Pancreas (tissue), 10 donors: Measurements from ENCODE around the gene TECPR1. TPM values are rescaled to one million over a fixed set of nuclear protein-coding genes. Genes with fewer than 3 reads are reported as not detected.
A peak's percentile ranks its signal among the peaks of the same experiment; 100 is the strongest.

Experiments used
- ATAC-seq, 4 donors: fragments of 200-7000 bp; cut with Tn5 transposase; one replicate each; pipeline versions ENCODE4 v1.8.0 to v1.9.1; 2020; ENCODE audit warnings: mild to moderate bottlenecking in 4 of 4, moderate library complexity in 4 of 4
- DNase-seq, 6 donors: peaks; one replicate each; pipeline ENCODE4 v3.0.0-alpha.2; 2020
- FAIRE-seq: peaks from 2 replicates; lab custom pipeline; 2012; peaks lifted over from hg19 to GRCh38; lab: Jason Lieb, UNC
- H3K27ac ChIP-seq, 4 donors: fragments of 200-600 bp; sonication (generic); 1 replicate in 3 of 4; 2 replicates in 1 of 4; pipeline versions ENCODE4 v1.5.0 to v1.8.0; 2020
- H3K27me3 ChIP-seq, 4 donors: fragments of 200-600 bp; one replicate each; pipeline ENCODE4 v1.8.0; 2021
- H3K36me3 ChIP-seq, 3 donors: fragments of 200-600 bp; sonication (generic) in 1 of 3; one replicate each; pipeline versions ENCODE4 v1.5.0 to v1.8.0; 2020 to 2021
- H3K4me1 ChIP-seq, 3 donors: fragments of 200-600 bp; one replicate each; pipeline ENCODE4 v1.8.0; 2021
- H3K4me3 ChIP-seq, 4 donors: fragments of 200-600 bp; sonication (generic) in 2 of 4; one replicate each; pipeline versions ENCODE4 v1.5.0 to v1.8.0; 2020 to 2021
- H3K9me3 ChIP-seq, 4 donors: fragments of 200-600 bp; one replicate each; pipeline ENCODE4 v1.8.0; 2021
- CTCF ChIP-seq, 4 donors: fragments of 200-600 bp; sonication (generic) in 3 of 4; IDR thresholded peaks; one replicate each; pipeline versions ENCODE4 v1.5.0 to v1.8.0; 2021; ENCODE audit warnings: antibody characterized with exemption in 4 of 4
- WGBS, 2 donors: extraction: QIAGEN DNeasy Blood & Tissue Kit; methylation state at CpG; one replicate each; pipeline ENCODE4 v1.1.7; 2013; 5-methylcytosine and 5-hydroxymethylcytosine counted together
- intact Hi-C, 3 donors: fragments of 100-400 bp; cut with DNase I; formaldehyde crosslinking; loops; one replicate each; pipeline versions ENCODE4 v1.11.1 to v1.14.2; 2022
- polyA plus RNA-seq, 2 donors: library from polyadenylated mRNA; stranded (reverse); fragments of 200-250 nt; gene quantifications; one replicate each; pipeline ENCODE4 v1.2.3, GENCODE V29; 2013
- total RNA-seq, 6 donors: library from RNA; stranded (reverse); fragmentation: NEBNext Ultra II Directional in 4 of 6; extraction: Animal tissue kit (Norgen Biotek cat#: 25700) in 4 of 6; gene quantifications; one replicate each; pipeline versions ENCODE4 v1.2.1 to v1.2.4, GENCODE V29; 2021 to 2023
- donor health status: healthy with polysubstance abuse.
- donor health status: DM: no; HTN: no; CAD: no; lungs with moderate emphysema.
- donor health status: DM: no; HTN: no; CAD: no.
- donor health status: control.
- donor health status: control.
- donor health status: Bipolar disorder and iron deficiency.
- donor health status: DM: yes; HTN: yes; CAD: no.
- donor health status: DM: no; HTN: no; CAD: no.
- donor health status: DM: no; HTN: no; CAD: no.
- donor health status: DM: yes; HTN: yes; CAD: no.

The TECPR1 gene
- total and polyA plus RNA-seq, 8 donors = 12.5 to 36.3 (median 20.0) TPM

- Histone ChIP-seq H3K27me3 (no peaks in the 10 kb centered on the region), H3K4me1 (peaks cover 6 to 18% (median 12%) of the 10 kb centered on the region in 3 donors), H3K27ac (no peak overlapping the region), H3K4me3 (no peak overlapping the region), H3K36me3 (no peaks in the 10 kb centered on the region), H3K9me3 (no peaks in the 10 kb centered on the region)
- no peak for ATAC-seq
- no peak for FAIRE-seq
- TF ChIP-seq CTCF (IDR thresholded peaks at IDR 0.05) = no peak
- WGBS, 2 donors = 96% methylated on average over 30 of the region's 30 CpGs
- DNase-seq = peak in 2 of 6 donors; percentile 43 to 80
- intact Hi-C loops = loop anchor here in 1 of 3 donors (10.0 kb wide), 1 partner anchor 126 kb away; the partner anchor contains the start of gene LMTK2
Observed at GRCh38 chr7:98230746-98231471, 21.1 kb downstream of the TECPR1 start.

- Histone ChIP-seq H3K4me1 (peaks cover 6 to 18% (median 12%) of the 10 kb centered on the region in 3 donors), H3K36me3 (no peaks in the 10 kb centered on the region), H3K9me3 (no peaks in the 10 kb centered on the region), H3K27me3 (no peaks in the 10 kb centered on the region), H3K4me3 (no peak overlapping the region), H3K27ac (peak overlapping the region in 1 of 4 donors; percentile 86)
- FAIRE-seq (no peak), ATAC-seq (no peak), DNase-seq (peak in 2 of 6 donors; percentile 44 to 54)
- intact Hi-C loops = loop anchor here in 1 of 3 donors (10.0 kb wide), 1 partner anchor 125 kb away; the partner anchor contains the start of gene LMTK2
- 90 to 92% methylated on average over 16 to 17 of the region's 17 CpGs for WGBS, 2 donors
- no peak for TF ChIP-seq CTCF (IDR thresholded peaks at IDR 0.05)
Observed at GRCh38 chr7:98229991-98230745, 21.9 kb downstream of the TECPR1 start.

GRCh38 chr7:98229441-98229840 is 22.6 kb downstream of the TECPR1 start:
- intact Hi-C loops = no loop called here
- DNase-seq (peak in 2 of 6 donors; percentile 39 to 80), FAIRE-seq (no peak), ATAC-seq (peak; percentile 4 to 31 (median 10))
- TF ChIP-seq CTCF (IDR thresholded peaks at IDR 0.05) = no peak
- Histone ChIP-seq H3K4me1 (peaks cover 6 to 18% (median 12%) of the 10 kb centered on the region in 3 donors), H3K4me3 (no peak overlapping the region), H3K27ac (peak overlapping the region; percentile 3 to 86 (median 41)), H3K9me3 (no peaks in the 10 kb centered on the region), H3K27me3 (no peaks in the 10 kb centered on the region), H3K36me3 (no peaks in the 10 kb centered on the region)
- WGBS, 2 donors = 66 to 72% methylated on average over 11 of the region's 11 CpGs

DNA sequence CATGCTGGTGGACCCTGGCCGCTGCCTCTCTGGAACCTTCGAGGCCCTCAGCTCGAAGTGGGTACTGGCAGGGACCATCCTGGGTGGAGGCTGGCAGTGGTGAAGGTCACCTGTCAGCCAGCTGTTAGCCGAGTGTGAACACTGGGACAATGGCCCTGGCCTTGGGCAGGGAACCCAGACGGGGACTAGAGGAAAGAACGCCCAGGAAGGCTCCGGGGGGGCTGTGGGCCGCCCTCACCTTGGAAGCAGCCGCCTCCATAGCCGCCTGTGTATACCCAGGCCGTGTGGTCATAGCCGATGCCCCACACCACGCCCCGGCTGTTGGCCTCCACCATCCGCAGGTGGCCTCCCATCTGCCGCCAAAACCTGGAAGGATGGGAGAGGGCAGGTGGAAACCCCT is 23.2 kb downstream of the TECPR1 start:
- no peaks in the 10 kb centered on the region for H3K27me3 ChIP-seq
- no peaks in the 10 kb centered on the region for H3K9me3 ChIP-seq
- 41 to 43% methylated on average over 16 of the region's 16 CpGs for WGBS, 2 donors
- peak; percentile 84 to 91 (median 86) for ATAC-seq
- no peaks in the 10 kb centered on the region for H3K36me3 ChIP-seq
- intact Hi-C loops = no loop called here
- no peak for TF ChIP-seq CTCF (IDR thresholded peaks at IDR 0.05)
- peaks cover 6 to 18% (median 12%) of the 10 kb centered on the region in 3 donors for H3K4me1 ChIP-seq
- FAIRE-seq = no peak
- H3K4me3 ChIP-seq = no peak overlapping the region
- peak overlapping the region; percentile 3 to 86 (median 41) for H3K27ac ChIP-seq
- peak; percentile 71 to 94 (median 90) for DNase-seq
